ENCODE data around the gene AAMP.

AAMP gene

DNA sequence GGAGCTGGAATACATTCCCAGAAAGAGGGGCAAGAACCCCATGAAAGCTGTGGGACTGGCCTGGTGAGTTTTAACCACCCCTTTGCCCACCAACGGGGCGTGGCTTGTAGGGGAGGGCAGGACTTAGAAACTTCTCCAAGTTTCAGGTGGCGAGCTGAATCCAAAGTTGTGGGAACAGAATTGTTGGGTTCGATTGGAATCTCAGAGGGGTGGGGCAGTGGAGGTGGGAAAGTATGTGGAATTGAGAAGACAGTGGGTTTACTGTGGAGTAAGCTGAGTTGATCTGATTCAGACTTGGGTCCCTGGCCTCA lies 1.5 kb upstream of the AAMP start:
- in situ Hi-C loops (cut with MboI; ENCODE audit: low pct_unique_long_range_greater_than_20kb, low sequenced_read_pairs, unreplicated experiment) = no loop called here
- TF ChIP-seq, protein P1, sequence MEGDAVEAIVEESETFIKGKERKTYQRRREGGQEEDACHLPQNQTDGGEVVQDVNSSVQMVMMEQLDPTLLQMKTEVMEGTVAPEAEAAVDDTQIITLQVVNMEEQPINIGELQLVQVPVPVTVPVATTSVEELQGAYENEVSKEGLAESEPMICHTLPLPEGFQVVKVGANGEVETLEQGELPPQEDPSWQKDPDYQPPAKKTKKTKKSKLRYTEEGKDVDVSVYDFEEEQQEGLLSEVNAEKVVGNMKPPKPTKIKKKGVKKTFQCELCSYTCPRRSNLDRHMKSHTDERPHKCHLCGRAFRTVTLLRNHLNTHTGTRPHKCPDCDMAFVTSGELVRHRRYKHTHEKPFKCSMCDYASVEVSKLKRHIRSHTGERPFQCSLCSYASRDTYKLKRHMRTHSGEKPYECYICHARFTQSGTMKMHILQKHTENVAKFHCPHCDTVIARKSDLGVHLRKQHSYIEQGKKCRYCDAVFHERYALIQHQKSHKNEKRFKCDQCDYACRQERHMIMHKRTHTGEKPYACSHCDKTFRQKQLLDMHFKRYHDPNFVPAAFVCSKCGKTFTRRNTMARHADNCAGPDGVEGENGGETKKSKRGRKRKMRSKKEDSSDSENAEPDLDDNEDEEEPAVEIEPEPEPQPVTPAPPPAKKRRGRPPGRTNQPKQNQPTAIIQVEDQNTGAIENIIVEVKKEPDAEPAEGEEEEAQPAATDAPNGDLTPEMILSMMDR (IDR thresholded peaks at IDR 0.05; ENCODE audit: extremely low read depth, insufficient read depth, missing control alignments) = no peak
- DNase-seq (ENCODE audit: low spot score) = no peak

DNA sequence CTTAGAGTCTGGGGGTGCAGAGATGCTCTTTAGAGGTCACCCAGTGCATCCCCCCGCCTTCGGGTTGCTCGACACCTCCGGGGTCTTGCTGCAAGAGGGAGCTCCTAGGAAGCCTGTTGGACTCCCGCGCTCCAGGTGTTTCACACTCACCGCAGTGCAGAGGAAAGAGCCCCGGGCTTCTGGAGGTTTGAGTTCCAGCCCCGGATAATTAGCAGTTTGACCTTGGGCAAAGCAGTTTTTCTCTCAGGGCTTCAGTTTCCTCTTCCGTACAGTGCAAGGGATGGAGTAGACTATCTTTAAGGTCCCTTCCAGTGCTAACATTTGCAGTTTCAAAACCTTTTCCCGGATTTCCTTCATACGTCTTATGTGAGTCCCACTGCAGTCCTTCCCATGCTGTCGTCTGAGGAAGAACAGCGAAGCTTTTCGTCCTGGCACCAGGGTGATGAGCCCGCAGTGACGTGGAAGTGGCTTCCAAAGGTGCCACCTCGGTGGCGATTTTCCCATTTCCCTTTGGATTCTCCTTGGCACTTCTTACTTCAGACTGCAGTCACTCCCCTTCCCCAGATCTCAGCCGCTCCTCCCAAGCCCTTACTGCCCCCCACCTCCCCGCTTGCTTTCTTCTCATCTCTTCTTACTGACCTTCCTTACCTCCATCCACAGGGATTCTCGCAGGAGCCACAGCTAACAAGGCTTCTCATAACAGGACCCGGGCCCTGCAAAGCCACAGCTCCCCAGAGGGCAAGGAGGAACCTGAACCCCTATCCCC lies 967 bp upstream of the AAMP start:
- TF ChIP-seq, protein P1 (IDR thresholded peaks at IDR 0.05; ENCODE audit: extremely low read depth, insufficient read depth, missing control alignments) = no peak
- no peak for DNase-seq (ENCODE audit: low spot score)
- in situ Hi-C loops (cut with MboI; ENCODE audit: low pct_unique_long_range_greater_than_20kb, low sequenced_read_pairs, unreplicated experiment) = no loop called here

DNA sequence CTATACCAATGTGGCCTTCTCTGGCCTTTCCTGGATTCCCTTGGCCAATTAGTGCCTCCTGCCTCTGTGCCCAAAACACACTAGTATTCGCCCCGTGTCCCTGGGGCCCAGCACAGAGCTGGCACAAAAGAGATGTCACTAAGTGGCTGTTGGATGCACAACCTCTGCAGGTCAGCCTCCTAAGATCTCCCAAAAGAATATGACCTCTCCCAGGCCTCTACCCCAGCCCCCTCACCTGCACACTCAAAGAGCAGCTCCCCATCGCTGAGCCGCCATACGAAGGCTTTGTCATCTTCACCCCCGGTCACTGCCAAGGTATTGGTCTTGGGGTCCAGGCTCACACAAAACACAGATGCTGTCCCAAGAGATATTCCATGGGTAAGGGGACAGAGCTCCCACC lies 2.7 kb downstream of the AAMP start:
- DNase-seq (ENCODE audit: low spot score) = no peak
- TF ChIP-seq, protein P1 (IDR thresholded peaks at IDR 0.05; ENCODE audit: extremely low read depth, insufficient read depth, missing control alignments) = no peak
- in situ Hi-C loops (cut with MboI; ENCODE audit: low pct_unique_long_range_greater_than_20kb, low sequenced_read_pairs, unreplicated experiment) = no loop called here

DNA sequence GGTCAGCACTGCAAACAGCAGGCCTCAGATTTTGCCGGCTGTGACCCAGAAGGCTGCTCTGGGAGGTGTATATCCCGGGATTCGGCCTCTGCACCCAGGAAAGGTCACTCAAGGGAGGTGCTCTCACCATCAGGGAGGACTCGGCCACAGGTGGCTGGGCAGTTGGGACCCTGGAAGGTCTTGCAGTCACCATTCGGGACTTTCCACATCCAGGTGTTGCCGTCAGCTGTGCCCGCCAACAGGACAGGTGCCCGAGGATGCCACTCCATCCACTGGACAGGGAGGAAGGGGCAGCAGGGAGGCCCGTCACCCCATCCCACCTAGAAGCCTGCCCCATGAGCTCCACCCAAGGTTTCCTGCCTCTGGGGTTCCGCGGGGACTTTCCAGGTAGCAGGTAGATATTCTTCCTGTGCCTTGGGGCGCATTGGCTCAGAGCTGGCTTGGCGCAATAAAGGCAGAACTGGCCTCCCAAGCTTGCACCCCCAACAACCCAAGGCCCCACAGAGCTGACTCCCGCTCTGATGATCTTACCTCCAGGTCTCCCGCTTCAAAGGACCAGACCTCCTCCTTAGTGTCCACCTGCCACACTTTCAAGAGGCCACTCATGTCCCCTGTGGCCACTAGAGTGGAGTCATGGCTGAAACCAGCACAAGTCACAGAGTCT lies 3.5 kb downstream of the AAMP start:
- no peak for DNase-seq (ENCODE audit: low spot score)
- in situ Hi-C loops (cut with MboI; ENCODE audit: low pct_unique_long_range_greater_than_20kb, low sequenced_read_pairs, unreplicated experiment) = no loop called here
- TF ChIP-seq, protein P1 (IDR thresholded peaks at IDR 0.05; ENCODE audit: extremely low read depth, insufficient read depth, missing control alignments) = no peak

DNA sequence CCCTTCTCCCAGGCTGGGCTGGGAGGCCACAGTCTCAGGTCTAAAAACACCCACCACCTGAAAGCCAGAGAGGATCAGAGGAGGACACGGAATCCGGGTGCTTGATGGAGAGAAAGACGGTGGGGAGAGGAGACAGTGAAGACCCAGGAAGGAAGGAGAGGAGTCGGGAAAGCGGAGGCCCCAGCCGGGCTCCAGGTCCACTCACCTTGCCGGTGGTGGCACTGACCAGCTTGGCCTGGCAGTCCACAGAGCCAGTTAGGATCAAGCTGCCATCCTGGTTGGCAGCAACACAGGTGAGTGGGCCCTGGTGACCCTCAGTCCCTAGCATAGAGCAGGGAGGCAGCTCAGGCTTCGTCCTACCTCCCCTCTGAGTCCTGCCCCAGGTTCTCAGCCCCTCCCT lies 4.3 kb downstream of the AAMP start:
- no peak for DNase-seq (ENCODE audit: low spot score)
- in situ Hi-C loops (cut with MboI; ENCODE audit: low pct_unique_long_range_greater_than_20kb, low sequenced_read_pairs, unreplicated experiment) = no loop called here
- TF ChIP-seq, protein P1 (IDR thresholded peaks at IDR 0.05; ENCODE audit: extremely low read depth, insufficient read depth, missing control alignments) = no peak

DNA sequence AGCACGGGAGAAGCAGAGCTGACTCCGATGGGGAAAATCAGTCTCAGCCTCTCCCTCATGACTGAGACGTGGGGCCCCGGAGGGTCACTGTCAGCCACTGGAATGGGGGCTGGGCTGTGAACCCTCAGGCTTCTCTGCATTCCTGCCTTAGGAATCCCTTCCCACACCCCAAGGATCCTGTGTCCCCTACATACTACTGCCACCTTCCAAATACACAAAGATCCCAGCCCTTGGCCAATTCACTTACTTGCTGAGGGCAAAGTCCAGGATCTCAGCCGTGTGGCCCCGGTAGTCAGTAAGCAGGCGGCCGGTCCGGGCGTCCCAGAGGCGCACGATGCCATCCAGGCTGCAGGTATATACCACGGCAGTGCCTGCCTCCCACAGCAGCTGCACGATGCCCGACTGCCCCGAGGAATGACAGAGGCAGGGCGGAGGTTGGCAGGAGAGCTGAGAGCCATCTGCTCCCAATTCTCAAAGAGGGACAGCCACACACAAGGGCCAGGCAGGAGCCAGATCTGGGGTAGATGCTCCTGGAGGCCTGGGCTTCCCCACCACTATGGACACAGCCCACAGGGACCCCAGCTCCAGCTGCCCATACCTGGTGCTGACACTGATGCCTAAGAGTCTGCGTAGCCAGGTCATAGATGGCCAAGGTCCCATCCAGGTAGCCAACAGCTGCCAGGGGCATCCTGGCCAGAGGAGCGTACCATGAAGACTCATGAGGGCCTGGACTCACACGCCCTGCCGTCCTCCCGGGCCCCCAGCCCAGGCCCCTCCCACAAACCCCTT lies 5.0 kb downstream of the AAMP start:
- in situ Hi-C loops (cut with MboI; ENCODE audit: low pct_unique_long_range_greater_than_20kb, low sequenced_read_pairs, unreplicated experiment) = no loop called here
- no peak for DNase-seq (ENCODE audit: low spot score)
- TF ChIP-seq, protein P1 (IDR thresholded peaks at IDR 0.05; ENCODE audit: extremely low read depth, insufficient read depth, missing control alignments) = no peak
